Kasumi-1 (cell line): Measurements from ENCODE around the gene ALAD.
"Not testable (repeated sequence)": the region's sequence is repeated elsewhere in the genome, so short reads cannot be mapped to it uniquely, and the experiment has no call there.

ENCODE experiments used
- DNase-seq, 2 experiments: peaks; one replicate each; lab custom pipeline; 2025; lab: John Stamatoyannopoulos, UW

Gene ALAD

DNA sequence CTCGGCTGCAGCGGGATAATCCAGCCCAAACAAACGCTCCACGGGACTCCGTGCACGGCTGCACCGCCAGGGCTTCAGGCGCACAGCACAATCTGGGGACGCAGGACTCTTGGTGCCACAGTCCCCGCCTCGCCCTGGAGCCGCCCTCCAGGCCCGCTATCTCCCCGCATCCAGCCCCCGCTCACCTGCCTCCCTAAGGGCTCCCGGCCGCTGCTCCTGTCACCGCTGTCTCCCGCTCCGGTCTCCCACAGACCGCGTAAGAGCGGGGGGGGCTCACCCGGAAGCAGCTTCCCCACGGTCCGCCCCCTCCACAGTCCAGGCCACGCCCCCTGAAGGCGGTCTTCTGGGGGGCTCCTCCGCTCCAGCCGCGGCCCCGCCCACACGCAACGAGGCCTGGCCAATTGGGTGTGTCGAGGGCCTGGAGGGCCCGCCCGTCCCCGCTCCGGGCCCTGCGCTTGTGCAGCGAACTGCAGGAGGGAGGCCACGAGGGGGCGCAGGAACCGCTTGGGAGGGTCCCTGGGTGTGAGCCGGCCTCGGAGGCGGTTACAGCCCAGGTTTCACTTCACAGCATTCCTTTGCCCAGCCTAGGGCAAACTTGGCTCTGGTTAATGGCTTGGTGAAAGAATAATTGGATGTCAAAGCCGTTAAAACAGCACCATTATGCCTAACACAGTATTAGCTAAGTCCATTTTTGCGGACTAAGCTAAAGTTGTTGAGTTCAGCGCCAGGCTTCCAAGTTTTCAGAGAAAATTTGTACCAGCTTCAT lies at the start of gene ALAD:
Gene ALAD (minus strand): TSS at position 258 of the 766 bp plus-strand sequence. CDS start 7,725 bp downstream, outside the sequence.
- peak; percentile 89 to 92 for DNase-seq

DNA sequence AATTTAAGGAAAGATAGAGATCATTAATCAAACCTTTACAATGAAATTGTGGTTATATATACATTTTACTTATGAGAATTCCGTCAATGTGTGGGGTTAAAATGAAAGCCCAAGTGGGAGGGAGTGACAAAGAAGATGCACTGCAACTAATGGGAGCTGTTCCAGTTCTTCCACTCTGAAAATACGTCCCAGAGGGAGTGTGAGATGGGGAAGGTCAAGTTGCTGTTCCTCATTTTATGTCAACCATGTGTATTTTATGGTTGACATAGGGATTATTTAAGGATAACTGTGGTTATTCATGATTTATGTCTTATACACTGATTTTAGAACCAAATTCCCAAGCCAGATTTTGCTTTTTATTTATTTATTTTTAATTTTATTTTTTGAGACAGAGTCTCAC lies 48.3 kb upstream of the ALAD start:
- no peak for DNase-seq

DNA sequence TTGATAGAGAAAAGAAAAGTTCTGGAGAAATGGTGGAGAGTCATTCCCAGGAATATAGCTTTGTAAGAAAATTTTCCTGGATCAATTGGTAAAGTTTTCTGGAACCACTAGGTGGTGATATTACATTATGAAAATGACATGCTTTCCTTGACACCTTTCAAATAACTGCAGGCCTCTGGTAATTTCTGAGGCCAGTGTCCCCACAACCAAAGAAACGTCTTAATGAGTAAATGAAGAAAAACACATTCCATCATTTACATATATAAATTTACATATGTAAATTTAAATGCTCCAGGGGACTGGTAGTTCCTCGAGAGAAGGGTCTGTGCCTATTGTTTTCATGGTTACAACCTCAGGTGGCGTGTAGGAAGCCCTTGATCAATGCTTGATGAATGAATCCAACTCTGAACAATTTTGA lies 45.2 kb upstream of the ALAD start:
- DNase-seq, result peak; percentile 38 to 45

GRCh38 chr9:113444736-113445135 lies 43.7 kb upstream of the ALAD start:
- DNase-seq, result peak; percentile 61 to 64

DNA sequence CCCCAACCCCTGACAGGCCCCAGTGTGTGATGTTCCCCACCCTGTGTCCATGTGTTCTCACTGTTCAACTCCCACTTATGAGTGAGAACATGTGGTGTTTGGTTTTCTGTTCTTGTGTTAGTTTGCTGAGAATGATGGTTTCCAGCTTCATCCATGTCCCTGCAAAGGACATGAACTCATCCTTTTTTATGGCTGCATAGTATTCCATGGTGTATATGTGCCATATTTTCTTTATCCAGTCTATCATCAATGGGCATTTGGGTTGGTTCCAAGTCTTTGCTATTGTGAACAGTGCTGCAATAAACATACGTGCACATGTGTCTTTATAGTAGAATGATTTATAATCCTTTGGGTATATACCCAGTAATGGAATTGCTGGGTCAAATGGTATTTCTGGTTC lies 36.6 kb upstream of the ALAD start:
- DNase-seq, result not testable (repeated sequence)

DNA sequence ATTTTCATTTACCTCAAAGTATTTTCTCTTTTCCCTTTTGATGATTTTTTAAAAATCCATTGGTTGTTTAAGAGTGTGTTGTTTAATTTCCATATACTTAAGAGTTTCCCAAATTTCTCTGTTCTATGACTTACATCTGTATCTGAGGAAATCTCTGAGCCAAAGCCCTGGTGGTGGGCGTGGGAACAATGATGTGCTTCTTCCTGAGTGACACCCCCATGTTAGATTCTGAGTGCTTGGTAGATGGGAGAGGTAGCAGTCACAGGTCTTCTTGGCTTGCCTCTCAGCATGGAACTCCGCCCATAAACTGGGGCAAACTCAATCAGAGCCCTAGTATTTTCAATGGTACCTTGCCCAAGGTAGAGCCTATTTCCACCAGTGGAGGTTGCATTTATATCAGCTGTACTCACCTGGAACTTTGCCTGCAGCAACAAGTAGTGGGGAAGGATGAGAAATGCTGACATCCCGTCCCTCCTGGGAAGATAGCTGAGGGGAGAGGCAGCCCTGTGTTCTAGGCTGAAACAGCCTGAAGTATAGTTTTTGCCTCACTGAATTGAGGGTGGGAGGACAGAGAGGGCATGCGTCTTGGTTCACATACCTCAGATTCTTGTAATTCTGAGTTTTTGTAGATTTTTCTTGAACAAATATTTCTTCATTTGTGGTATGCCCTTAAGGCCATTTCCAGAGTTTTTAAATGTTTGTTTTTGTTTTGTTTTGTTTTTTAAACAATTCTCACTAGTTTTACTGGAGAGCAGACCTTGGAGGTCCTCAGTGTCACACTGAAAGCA lies 35.8 kb upstream of the ALAD start:
- DNase-seq, result no peak

GRCh38 chr9:113431191-113431590 lies 30.1 kb upstream of the ALAD start:
- DNase-seq, result no peak

DNA sequence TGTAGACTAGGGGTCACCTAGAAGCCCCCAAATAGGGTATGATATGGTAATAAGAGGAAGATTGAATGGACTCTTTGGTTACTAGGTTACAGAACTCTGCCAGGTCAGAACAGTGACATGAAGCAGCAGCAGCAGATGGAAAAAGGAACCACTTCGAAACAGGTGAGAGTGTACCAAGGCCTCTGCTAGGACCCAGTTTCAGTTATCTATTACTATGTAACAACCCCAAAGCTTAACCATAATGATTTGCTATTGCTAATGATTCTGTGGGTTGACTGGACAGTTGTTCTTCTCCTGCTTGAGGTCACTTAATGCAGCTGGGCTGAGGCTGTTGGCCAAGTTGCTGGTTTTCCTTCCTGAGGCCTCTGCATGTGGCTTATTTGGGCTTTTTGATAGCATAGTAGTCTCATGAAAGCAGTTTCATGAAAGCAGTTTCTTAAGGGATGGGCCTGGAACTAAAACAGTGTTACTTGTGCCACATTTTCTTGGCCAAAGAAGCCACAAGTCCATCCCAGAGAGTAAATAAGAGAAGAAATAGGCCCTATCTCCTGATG lies 27.1 kb upstream of the ALAD start:
- no peak for DNase-seq

GRCh38 chr9:113427629-113428028 lies 26.5 kb upstream of the ALAD start:
- no peak for DNase-seq

DNA sequence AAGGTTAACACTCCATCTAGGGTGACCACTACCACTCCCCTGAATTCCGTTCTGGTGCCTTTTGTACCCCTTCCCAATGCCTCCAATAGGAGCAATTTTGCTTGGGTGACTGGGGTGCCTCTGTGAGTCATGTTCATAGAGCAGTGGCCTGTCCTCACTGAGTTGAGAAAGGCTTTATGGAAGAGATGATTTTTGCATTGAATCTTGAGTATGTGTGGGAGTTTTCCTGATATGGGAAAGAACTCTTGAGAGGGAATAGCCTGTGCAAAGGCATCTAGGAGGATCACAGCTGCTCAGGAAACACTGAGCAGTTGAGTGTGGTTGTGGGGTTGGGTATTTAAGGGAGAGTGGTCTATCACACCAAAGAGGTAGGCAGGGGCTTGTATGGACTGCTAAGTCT lies 25.6 kb upstream of the ALAD start:
- no peak for DNase-seq

DNA sequence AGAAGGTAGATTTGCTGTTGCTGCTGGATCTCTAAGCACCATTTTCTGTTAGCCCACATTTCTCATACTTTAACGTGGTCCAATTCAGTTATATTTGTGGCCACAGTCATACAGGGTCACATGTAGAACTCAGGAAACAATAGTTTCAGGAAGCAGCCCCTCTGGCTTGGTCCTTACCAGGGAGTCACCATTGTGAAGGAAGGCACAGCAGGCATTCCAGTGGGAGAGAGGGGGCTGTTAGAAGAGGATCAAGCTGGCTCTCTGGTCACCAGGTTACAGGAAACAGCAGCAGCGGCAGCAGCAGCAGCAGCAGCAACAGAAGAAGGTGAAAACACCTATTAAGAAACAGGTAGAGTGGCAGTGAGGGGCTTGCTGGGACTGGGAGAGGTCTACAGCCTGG lies 24.0 kb upstream of the ALAD start:
- peak in 1 of 2 experiments; percentile 22 for DNase-seq

GRCh38 chr9:113421726-113422125 lies 20.6 kb upstream of the ALAD start:
- DNase-seq, result no peak

- DNase-seq, result no peak
These were observed 16.3 kb upstream of the ALAD start for GRCh38 chr9:113417370-113417769.

- peak in 1 of 2 experiments; percentile 13 for DNase-seq
These were observed 15.2 kb upstream of the ALAD start for GRCh38 chr9:113416149-113416721.

- DNase-seq, result peak; percentile 93 to 94
These were observed 9.3 kb upstream of the ALAD start, which contains the start of the genes C9orf43 and POLE3 for GRCh38 chr9:113410207-113410864. C9orf43 (plus strand) TSS chr9:113410747; CDS start chr9:113413494, 2,747 bp downstream. POLE3 (minus strand) TSS chr9:113410675; CDS start chr9:113410293, 382 bp downstream.

DNA sequence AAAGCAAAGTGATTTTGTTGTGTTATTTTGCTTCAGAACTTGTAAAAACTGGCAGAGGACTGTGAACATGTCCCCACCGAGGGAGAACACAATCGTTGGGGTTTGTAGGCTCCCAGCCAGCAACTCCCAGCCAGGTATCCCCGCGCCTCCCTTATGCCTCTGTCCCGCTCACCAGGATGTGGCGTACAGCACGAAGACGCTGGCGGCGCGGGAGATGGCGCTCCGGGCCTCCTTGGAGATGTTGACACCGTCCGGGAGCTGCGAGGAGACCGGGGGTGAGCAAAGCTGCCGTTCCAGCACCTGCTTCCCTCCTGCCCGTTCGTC lies 8.8 kb upstream of the ALAD start:
- peak in 1 of 2 experiments; percentile 37 for DNase-seq

DNA sequence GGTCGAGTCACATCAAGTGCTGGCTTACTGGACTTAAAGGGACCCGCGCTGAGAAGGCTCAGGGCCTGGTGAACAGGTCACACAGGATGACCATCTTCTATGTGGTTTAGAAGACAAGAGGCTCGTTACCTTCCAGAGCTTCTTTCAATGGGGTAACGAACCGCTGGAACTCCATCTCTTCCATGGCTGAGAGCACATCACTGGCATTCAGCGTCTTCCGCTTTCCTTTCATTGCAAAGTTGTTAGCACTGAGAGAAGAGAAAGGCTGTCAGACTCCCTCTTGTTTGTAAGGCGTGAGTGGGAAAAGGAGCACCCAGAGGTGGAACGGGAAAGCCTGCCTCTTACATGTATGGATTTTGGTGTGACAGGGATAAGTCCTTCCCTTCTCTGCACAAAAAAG lies 8.4 kb upstream of the ALAD start:
- peak in 1 of 2 experiments; percentile 21 for DNase-seq

DNA sequence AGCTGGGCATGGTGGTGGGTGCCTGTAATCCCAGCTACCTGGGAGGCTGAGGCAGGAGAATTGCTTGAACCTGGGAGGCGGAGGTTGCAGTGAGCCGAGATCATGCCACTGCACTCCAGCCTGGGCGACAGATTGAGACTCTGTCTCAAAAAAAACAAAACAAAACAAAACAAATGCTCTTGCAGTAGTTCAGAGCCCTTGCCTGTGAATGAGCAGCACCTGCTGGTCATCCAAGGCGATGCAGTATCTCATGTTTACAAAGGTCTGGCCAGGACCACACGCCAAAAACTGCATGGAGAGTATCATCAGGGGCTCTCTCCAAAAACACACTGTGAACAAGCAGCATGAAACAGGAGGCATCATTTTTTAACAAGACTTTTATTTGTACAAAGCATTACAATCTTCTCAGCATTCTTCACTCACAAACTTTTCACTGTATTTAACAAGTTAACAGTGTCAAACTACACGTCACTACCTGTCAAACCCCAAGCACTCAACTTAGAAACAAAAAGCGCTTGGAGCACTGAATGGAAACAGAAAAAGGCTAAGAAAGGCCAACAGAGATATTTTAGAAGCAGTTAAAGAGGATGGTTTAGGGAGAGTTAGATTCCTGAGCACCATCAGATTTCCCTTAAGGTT lies 5.9 kb upstream of the ALAD start:
- peak; percentile 80 to 83 for DNase-seq

DNA sequence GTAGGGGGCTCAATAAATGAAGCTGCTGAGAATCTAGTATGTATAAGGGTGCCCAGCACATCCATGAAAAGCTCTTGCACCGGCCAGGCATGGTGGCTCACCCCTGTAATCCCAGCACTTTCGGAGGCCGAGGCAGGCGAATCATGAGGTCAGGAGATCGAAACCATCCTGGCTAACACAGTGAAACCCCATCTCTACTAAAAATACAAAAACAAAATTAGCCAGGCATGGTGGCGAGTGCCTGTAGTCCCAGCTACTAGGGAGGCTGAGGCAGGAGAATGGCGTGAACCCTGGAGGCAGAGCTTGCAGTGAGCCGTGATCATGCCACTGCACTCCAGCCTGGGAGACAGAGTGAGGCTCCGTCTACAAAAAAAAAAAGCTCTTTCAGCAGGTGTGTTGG lies 5.3 kb upstream of the ALAD start:
- DNase-seq, result not testable (repeated sequence)

DNA sequence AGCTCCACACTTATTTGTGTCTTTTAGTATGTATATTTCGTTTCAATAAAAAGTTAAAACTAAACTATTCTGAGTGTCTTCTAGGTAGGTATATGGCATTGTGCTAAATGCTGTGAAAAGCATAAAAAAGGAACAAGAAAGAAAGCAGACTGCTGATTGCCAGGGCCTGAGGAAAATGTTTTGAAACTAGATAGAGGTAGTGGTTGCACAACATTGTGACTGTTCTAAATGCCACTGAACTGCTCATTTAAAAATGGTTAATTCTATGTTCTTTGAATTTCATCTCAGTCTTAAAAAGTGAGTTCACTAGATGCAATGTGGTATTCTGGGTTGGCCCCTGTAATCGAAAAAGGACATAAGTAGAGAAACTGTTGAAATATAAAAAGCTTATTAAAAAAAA lies 2.6 kb upstream of the ALAD start:
- DNase-seq, result peak; percentile 53 to 63

- DNase-seq, result no peak
These were observed 1.4 kb downstream of the ALAD start for GRCh38 chr9:113399646-113400200.
